Measurements from ENCODE around the gene SP6. TPM values are rescaled to one million over a fixed set of nuclear protein-coding genes. Genes with fewer than 3 reads are reported as not detected.

The SP6 gene
- total and polyA plus RNA-seq, 8 donors = 0.31 to 3.0 (median 0.38) TPM; not detected in 3

DNA sequence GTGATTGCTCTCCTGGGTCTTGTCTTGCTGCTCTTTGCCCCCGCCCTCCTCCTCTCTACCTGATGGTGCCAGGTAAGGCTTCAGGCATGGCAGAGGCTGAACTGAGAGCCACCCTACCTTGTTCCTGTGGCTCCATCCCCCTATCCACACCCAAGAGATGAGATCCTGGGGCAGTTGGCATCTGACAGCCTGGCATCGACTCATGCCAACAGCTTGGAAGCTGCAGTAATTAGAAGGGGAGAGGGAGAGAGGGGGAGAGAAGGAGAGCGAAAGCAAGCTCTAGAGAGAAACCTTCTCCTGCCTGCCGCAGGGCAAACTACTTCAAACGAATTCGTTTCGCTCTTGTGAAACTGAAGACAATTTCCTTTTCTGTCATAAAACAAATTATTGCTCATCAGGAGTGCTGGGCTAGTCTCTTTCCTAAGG is 13.8 kb upstream of the SP6 start:
- DNase-seq = no peak
- peaks cover 0 to 71% (median 5%) of the 10 kb centered on the region in 3 donors for H3K27me3 ChIP-seq
- H3K36me3 ChIP-seq = no peaks in the 10 kb centered on the region
- H3K27ac ChIP-seq = no peak overlapping the region
- WGBS, 5 donors = 47 to 73% (median 61%) methylated on average over 7 of the region's 7 CpGs
- TF ChIP-seq POLR2AphosphoS5 (IDR thresholded peaks at IDR 0.05) (no peak), POLR2A (IDR thresholded peaks at IDR 0.05) (no peak), EP300 (IDR thresholded peaks at IDR 0.05) (no peak)
- TF ChIP-seq, protein P1, sequence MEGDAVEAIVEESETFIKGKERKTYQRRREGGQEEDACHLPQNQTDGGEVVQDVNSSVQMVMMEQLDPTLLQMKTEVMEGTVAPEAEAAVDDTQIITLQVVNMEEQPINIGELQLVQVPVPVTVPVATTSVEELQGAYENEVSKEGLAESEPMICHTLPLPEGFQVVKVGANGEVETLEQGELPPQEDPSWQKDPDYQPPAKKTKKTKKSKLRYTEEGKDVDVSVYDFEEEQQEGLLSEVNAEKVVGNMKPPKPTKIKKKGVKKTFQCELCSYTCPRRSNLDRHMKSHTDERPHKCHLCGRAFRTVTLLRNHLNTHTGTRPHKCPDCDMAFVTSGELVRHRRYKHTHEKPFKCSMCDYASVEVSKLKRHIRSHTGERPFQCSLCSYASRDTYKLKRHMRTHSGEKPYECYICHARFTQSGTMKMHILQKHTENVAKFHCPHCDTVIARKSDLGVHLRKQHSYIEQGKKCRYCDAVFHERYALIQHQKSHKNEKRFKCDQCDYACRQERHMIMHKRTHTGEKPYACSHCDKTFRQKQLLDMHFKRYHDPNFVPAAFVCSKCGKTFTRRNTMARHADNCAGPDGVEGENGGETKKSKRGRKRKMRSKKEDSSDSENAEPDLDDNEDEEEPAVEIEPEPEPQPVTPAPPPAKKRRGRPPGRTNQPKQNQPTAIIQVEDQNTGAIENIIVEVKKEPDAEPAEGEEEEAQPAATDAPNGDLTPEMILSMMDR (IDR thresholded peaks at IDR 0.05) = no peak
- no peaks in the 10 kb centered on the region for H3K4me1 ChIP-seq
- no peaks in the 10 kb centered on the region for H3K9me3 ChIP-seq
- no peak overlapping the region for H3K4me3 ChIP-seq
- intact Hi-C loops (cut with DNase I; ENCODE audit: low total_unique reads) = no loop called here

DNA sequence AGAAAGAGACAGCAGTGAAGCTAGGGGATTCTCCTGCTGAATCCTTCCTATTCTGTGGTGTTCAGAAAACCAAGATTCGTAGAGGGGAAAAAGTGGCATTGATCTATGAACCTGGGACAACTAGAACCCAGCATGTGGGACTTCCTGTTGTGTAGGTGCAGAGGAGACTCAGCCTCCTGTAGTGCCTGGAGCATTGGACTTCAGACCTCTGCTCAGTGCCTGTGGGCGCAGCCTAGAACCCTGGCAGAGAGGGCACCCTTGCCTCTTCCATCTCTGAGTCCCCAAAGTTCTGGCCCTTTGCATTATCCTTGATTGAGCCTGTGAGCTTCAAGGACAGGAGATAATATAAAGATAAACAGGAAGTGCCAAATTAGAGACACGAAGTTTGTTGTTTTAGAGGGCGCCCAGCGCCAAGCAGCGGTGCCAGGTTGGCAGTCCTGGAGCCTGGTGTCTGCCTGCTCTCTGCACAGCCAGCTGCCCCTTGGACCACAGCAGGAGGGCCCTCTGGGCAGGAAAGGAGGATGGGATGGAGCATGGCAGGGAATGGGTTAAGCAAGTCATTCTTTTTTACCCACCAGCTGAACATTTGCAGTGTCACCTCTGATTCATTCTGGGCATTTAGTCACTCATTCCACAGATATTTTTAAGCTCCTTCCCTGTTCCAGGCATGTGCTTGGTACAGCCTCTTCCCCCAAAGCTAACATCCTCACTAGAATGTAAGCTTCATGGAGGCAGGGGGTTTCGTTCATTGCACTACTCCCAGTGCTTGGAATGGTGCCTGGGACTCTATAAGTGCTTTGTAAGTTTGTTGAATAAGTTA is 11.9 kb upstream of the SP6 start:
- Histone ChIP-seq H3K4me1 (no peaks in the 10 kb centered on the region), H3K4me3 (no peak overlapping the region), H3K27ac (no peak overlapping the region), H3K36me3 (no peaks in the 10 kb centered on the region), H3K27me3 (peaks cover 0 to 69% (median 6%) of the 10 kb centered on the region in 3 donors), H3K9me3 (no peaks in the 10 kb centered on the region)
- 63 to 74% (median 71%) methylated on average over 7 of the region's 7 CpGs for WGBS, 5 donors
- intact Hi-C loops (cut with DNase I; ENCODE audit: low total_unique reads) = no loop called here
- TF ChIP-seq EP300 (IDR thresholded peaks at IDR 0.05) = no peak
- DNase-seq = no peak

DNA sequence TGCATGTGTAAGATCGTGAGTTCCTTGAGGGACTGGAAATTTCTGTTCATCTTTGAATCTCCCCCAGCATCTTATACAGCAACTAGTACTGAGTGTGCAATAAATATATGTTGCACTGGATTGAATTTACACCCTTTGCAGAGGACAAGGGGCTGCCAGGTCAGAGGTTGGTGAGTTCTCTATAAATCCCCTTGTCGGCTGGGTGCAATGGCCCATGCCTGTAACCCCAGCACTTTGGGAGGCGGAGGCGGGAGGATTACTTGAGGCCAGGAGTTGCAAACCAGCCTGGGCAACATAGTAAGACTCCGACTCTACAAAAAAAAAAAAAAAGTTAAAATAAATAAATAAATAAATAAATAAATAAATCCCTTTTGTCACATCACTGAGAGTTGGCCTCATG is 9.4 kb upstream of the SP6 start:
- intact Hi-C loops (cut with DNase I; ENCODE audit: low total_unique reads) = no loop called here
- no peak overlapping the region for H3K4me3 ChIP-seq
- no peaks in the 10 kb centered on the region for H3K4me1 ChIP-seq
- H3K27ac ChIP-seq = no peak overlapping the region
- H3K9me3 ChIP-seq = no peaks in the 10 kb centered on the region
- TF ChIP-seq, protein P1 (IDR thresholded peaks at IDR 0.05) = no peak
- 84 to 93% (median 86%) methylated on average over 5 of the region's 5 CpGs for WGBS, 5 donors
- H3K27me3 ChIP-seq = peaks cover 3 to 69% (median 23%) of the 10 kb centered on the region in 3 donors
- H3K36me3 ChIP-seq = no peaks in the 10 kb centered on the region
- DNase-seq = no peak

DNA sequence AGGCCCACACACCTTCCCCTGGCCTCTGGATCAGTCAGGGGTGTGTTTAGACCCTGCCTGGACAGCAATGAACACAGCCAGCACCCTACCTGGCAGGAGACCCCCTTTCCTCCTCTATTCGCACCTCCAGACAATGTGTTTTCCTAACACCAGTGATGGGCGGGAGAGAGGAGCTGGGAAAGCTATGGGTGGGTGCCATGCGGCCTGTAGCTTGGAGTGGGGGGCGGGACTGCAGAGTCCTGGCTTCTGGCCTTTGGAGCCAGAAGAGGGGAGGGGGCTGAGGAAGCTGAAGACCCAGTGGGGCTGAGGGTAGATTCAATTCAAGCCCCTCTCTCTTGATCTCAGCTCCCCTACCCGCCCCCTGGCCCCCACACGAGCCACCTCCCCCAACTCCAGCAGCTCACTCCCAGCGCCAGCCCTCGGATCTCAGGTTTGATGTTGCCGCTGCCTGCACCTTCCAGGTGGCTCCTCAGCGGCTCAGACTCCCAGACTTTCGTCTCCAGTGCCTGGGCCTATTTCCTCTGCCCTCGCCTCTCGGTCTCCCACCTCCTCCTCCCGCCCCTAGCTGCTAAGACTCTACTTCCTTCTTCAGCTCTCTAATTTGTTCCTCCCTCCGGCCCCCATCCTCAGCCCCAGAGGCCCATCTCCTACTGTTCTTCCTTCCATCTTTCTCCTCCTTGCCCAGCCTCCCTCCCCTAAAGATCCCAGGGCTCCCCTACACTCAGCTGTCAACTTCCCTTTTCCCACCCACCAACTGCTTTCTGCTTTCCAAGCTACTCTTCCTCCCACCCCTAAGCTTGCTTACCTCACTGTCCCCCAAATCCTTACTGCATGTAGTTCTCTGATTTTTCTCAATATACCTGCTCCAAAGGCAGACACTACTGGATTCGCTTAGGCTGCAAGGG is 6.8 kb upstream of the SP6 start:
- TF ChIP-seq, protein P1 (IDR thresholded peaks at IDR 0.05) = no peak
- no peak for TF ChIP-seq EP300 (IDR thresholded peaks at IDR 0.05)
- Histone ChIP-seq H3K36me3 (no peaks in the 10 kb centered on the region), H3K27me3 (peaks cover 16 to 84% (median 48%) of the 10 kb centered on the region in 3 donors), H3K4me1 (no peaks in the 10 kb centered on the region), H3K4me3 (no peak overlapping the region), H3K9me3 (no peaks in the 10 kb centered on the region), H3K27ac (no peak overlapping the region)
- intact Hi-C loops (cut with DNase I; ENCODE audit: low total_unique reads) = no loop called here
- no peak for DNase-seq
- 68 to 82% (median 72%) methylated on average over 14 to 16 of the region's 16 CpGs for WGBS, 5 donors
